ENCODE measurements around the gene SMIM17.

Gene SMIM17

DNA sequence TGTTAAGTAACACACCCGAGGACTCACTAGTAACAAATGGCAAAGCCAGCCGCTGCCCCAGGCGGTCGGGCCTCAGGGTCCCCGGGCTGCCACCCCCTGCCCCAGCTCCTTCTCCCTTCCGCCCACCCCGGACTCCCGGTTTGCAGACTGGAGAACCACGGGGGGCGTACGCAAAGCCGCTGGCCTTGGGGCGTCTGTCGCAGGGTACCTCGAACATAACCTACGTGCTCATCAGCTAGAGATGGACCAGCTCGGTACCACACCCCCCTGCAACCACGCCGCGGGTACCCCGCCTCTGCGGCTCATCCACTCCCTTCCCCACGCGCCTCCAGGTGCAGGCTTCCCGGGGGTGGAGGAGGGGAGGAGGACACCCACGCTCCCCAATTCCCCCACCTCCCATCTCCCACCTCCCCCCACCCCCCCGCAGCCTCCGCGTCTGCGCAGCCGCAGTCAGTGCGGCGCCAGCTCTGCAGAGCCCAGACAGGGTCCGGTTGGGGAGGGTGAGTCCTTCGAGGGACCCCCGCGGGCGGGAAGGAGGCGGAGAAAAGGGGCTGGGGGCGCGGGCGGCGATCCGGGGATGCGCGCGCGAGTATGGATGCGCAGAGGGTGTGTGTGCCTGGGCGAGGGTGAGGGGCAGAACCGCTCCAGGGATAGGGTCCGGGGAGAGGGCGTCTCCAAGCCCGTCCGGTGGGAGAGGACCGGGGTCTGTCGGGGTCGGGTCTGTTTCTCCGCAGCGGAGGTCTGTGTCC, at the start of gene SMIM17:
Gene SMIM17, plus strand, starts transcription at position 449 of the 749 bp plus-strand sequence. CDS start 2,509 bp downstream, outside the sequence.
- no peak within 1 kb of the TSS for H3K4me3 ChIP-seq (ENCODE audit: low read depth, low read length)
- TF ChIP-seq CTCF (IDR thresholded peaks at IDR 0.05; ENCODE audit: low read depth, low read length) = no peak

DNA sequence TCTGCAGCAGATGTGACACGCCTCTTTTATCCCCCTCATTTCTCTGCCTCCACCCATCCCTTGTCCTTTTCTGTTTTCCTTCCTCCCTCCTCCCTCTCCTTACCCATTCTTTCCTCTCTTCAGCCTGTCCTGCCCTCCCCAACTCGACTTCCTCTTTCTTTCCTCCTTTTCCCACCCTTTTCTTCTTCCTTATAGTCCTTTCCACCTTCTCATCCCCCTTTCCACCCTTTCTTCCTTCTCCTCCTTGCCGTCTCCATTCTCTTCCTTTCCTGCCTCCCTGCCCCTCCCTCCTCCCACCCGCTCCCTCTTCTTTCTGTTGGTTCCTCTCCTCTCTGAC, 48.5 kb upstream of the SMIM17 start:
- H3K4me3 ChIP-seq (ENCODE audit: low read depth, low read length) = peak overlapping the region; percentile 81
- TF ChIP-seq CTCF (IDR thresholded peaks at IDR 0.05; ENCODE audit: low read depth, low read length) = no peak

DNA sequence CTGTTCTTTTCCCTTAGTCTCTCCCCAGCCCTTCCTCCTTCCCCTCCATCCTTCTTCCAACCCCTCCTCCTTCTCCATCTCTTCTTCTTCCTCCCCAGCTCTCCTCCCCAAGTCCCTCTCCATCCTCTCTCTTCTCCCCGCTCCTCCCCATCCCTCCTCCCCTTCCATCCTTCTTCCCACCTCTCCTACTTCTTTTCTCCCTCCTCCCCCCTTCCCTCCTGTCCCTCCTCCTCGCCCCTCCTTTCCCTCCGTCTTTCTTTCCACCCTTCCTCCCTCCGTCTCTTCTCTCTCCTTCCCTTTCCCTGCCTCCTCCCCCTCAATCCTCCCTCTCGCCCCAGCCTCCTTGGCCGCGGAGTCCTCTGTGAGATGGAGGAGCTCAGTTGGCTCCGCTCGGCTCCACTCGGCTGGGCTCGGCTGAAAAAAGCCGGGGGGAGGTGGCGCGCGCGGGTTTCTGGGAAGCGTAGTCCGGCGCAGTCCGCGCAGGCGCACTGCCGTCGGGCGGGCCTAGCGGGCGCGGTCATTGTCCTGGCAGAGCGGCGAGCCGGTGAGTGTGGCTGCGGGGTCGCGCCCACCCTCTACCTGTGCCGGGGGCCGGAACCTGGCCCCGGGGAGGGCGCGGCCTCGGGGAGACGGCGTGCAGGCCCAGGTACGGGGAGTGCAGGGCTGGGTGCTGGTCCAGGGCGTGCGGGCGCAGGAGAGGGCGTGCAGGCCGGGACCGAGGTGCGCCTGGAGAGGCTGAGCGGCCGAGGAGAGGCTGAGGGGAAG, 48.0 kb upstream of the SMIM17 start, which contains the start of gene ZNF71:
Gene ZNF71, plus strand, starts transcription at position 520 of the 765 bp plus-strand sequence. CDS start 6,257 bp downstream, outside the sequence.
- TF ChIP-seq CTCF (IDR thresholded peaks at IDR 0.05; ENCODE audit: low read depth, low read length) = no peak
- peak within 1 kb of the TSS; percentile 81 for H3K4me3 ChIP-seq (ENCODE audit: low read depth, low read length)

DNA sequence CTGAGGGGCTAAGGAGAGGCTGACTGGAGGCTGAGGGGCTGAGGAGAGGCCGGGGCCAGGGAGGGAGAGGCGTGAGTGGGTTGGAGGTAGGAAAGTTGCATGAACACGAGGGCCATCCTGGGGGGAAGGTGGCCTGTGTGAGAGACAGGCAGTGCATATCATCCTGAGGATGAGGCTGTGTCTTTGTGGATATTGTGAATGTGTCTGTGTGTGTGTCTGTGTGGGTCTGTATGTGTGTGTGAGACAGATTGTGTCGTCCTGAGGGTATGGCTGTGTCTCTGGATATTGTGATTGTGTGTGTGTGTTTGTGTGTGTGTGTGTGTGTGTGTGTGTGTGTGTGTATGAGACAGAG, 47.4 kb upstream of the SMIM17 start:
- TF ChIP-seq CTCF (IDR thresholded peaks at IDR 0.05; ENCODE audit: low read depth, low read length) = no peak
- peak overlapping the region; percentile 81 for H3K4me3 ChIP-seq (ENCODE audit: low read depth, low read length)

GRCh38 chr19:56596676-56597075, 46.3 kb upstream of the SMIM17 start:
- H3K4me3 ChIP-seq (ENCODE audit: low read depth, low read length) = no peak overlapping the region
- TF ChIP-seq CTCF (IDR thresholded peaks at IDR 0.05; ENCODE audit: low read depth, low read length) = no peak

GRCh38 chr19:56597696-56598095, 45.3 kb upstream of the SMIM17 start:
- no peak for TF ChIP-seq CTCF (IDR thresholded peaks at IDR 0.05; ENCODE audit: low read depth, low read length)
- no peak overlapping the region for H3K4me3 ChIP-seq (ENCODE audit: low read depth, low read length)

DNA sequence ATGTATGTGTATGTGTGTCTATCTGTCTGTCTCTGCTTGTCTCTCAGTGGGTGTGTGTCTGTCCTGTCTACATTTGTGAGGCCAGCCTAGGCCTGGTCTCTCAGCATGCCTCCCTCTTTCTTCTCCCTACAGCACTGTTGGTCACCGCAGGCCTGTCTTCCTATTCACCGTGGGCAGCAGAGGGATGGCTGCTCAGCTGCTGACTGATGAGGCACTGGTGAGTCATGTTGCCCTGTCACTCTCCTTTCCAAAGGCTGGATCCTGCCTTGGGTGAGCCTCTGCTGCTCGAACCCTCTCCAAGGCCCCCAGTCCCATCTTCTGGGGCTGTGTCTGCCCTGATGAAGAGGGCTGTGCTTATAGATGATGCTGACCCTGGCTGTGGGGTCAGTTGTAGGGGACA, 41.6 kb upstream of the SMIM17 start:
- TF ChIP-seq CTCF (IDR thresholded peaks at IDR 0.05; ENCODE audit: low read depth, low read length) = no peak

More for the DNA sequence above, 41.6 kb upstream of the SMIM17 start:
- no peak overlapping the region for H3K4me3 ChIP-seq (ENCODE audit: low read depth, low read length)

Measured in WI38 (cell line).